ENCODE data around the gene POMT1. TPM values are rescaled to one million over a fixed set of nuclear protein-coding genes. Genes with fewer than 3 reads are reported as not detected.

POMT1 gene
- total RNA-seq, 1 experiment from 2014 or later = 58.0 TPM

DNA sequence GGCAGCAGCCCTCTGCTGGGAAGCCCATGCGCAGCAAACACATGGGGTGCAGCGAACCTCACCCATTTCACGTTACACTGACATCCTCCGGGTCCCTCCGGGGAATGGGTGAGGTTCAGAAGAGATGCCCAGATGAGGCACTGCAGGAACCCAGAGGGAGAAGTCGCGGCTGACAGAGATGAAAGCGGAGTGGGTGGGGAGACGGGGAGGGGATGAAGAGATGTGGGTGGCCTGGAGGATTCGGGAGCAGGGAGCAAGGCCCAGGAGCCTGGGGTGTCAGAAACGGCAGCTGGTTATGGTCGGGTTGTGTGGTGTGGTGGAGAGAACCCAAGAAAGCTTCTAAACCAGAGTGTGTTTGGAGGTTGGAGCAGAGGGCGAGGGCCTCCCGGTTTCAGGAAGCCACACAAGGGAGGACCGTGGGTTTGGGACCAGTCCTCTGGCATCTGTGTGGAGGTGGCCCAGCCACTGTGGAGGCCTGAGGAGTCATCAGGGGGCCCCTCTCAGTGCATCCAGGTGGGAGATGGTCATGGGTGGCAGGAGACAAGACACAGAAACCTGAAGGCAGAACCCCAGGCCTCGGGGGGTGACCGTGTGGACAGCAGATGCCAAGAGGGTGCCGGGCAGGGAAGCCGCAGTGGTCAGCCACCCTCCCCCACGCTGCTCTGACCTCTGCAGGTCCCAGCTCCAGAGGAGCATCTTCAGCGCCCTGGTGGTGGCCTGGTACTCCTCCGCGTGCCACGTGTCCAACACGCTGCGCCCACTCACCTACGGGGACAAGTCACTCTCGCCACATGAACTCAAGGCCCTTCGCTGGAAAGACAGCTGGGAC is 19.8 kb downstream of the POMT1 start:
- no TSS peak for BruUV-seq (replicated peaks)
- Histone ChIP-seq H3K27ac (ENCODE audit: low read length) (no peak overlapping the region), H3K9me3 (ENCODE audit: control insufficient read depth, insufficient read depth, low read depth, low read length) (no peaks in the 10 kb centered on the region), H3K4me3 (ENCODE audit: low read depth in 2 of 2, low read length in 2 of 2) (no peak overlapping the region), H3K27me3 (ENCODE audit: control insufficient read depth, insufficient read depth, low read length) (no peaks in the 10 kb centered on the region), H3K36me3 (ENCODE audit: control insufficient read depth, insufficient read depth, low read length) (no peaks in the 10 kb centered on the region; the same call in 1 of the 2 replicates), H3K4me1 (ENCODE audit: control insufficient read depth, insufficient read depth, low read length) (no peaks in the 10 kb centered on the region)
- TF ChIP-seq TCF7L2 (IDR thresholded peaks at IDR 0.05; ENCODE audit: low read depth, low read length) (no peak), POLR2AphosphoS5 (IDR thresholded peaks at IDR 0.05; ENCODE audit: low read depth, low read length) (no peak), SIN3A (IDR thresholded peaks at IDR 0.05; ENCODE audit: borderline replicate concordance, insufficient read depth, low read depth, low read length) (no peak)
- TF ChIP-seq, protein P1, sequence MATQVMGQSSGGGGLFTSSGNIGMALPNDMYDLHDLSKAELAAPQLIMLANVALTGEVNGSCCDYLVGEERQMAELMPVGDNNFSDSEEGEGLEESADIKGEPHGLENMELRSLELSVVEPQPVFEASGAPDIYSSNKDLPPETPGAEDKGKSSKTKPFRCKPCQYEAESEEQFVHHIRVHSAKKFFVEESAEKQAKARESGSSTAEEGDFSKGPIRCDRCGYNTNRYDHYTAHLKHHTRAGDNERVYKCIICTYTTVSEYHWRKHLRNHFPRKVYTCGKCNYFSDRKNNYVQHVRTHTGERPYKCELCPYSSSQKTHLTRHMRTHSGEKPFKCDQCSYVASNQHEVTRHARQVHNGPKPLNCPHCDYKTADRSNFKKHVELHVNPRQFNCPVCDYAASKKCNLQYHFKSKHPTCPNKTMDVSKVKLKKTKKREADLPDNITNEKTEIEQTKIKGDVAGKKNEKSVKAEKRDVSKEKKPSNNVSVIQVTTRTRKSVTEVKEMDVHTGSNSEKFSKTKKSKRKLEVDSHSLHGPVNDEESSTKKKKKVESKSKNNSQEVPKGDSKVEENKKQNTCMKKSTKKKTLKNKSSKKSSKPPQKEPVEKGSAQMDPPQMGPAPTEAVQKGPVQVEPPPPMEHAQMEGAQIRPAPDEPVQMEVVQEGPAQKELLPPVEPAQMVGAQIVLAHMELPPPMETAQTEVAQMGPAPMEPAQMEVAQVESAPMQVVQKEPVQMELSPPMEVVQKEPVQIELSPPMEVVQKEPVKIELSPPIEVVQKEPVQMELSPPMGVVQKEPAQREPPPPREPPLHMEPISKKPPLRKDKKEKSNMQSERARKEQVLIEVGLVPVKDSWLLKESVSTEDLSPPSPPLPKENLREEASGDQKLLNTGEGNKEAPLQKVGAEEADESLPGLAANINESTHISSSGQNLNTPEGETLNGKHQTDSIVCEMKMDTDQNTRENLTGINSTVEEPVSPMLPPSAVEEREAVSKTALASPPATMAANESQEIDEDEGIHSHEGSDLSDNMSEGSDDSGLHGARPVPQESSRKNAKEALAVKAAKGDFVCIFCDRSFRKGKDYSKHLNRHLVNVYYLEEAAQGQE (IDR thresholded peaks at IDR 0.05; ENCODE audit: insufficient read depth in 1 of 2, low read depth in 2 of 2, low read length in 1 of 2) = no peak
- TF ChIP-seq, protein P2, sequence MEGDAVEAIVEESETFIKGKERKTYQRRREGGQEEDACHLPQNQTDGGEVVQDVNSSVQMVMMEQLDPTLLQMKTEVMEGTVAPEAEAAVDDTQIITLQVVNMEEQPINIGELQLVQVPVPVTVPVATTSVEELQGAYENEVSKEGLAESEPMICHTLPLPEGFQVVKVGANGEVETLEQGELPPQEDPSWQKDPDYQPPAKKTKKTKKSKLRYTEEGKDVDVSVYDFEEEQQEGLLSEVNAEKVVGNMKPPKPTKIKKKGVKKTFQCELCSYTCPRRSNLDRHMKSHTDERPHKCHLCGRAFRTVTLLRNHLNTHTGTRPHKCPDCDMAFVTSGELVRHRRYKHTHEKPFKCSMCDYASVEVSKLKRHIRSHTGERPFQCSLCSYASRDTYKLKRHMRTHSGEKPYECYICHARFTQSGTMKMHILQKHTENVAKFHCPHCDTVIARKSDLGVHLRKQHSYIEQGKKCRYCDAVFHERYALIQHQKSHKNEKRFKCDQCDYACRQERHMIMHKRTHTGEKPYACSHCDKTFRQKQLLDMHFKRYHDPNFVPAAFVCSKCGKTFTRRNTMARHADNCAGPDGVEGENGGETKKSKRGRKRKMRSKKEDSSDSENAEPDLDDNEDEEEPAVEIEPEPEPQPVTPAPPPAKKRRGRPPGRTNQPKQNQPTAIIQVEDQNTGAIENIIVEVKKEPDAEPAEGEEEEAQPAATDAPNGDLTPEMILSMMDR (IDR thresholded peaks at IDR 0.05) = no peak
- ATAC-seq = no peak
- in situ Hi-C loops (cut with HindIII; ENCODE audit: low pct_unique_long_range_greater_than_20kb, low sequenced_read_pairs) = no loop called here
- CTCF ChIA-PET = no interaction called here
- POLR2A ChIA-PET = no interaction called here
- intact Hi-C loops (cut with micrococcal nuclease; ENCODE audit: unreplicated experiment) = no loop called here
- no peak for DNase-seq (ENCODE audit: low read depth, low spot score)

DNA sequence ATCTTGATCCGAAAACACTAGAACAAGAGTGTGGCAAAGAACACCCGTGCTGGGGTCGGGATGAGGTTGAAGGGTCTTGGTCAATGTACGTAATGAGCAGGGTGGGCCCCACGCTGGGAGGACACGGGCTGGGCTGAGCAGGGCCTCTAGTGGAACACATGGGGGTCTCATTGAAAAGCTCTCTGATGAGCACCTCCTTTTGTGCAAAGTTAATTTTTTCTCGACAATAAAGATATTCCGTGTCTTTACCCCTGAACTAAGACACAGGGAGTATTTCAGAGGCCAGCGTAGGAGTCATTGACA is 20.3 kb downstream of the POMT1 start:
- CTCF ChIA-PET = no interaction called here
- Histone ChIP-seq H3K4me3 (ENCODE audit: low read depth in 2 of 2, low read length in 2 of 2) (no peak overlapping the region), H3K4me1 (ENCODE audit: control insufficient read depth, insufficient read depth, low read length) (no peaks in the 10 kb centered on the region), H3K9me3 (ENCODE audit: control insufficient read depth, insufficient read depth, low read depth, low read length) (no peaks in the 10 kb centered on the region), H3K27ac (ENCODE audit: low read length) (no peak overlapping the region), H3K36me3 (ENCODE audit: control insufficient read depth, insufficient read depth, low read length) (no peaks in the 10 kb centered on the region; the same call in 1 of the 2 replicates), H3K27me3 (ENCODE audit: control insufficient read depth, insufficient read depth, low read length) (no peaks in the 10 kb centered on the region)
- no peak for DNase-seq (ENCODE audit: low read depth, low spot score)
- intact Hi-C loops (cut with micrococcal nuclease; ENCODE audit: unreplicated experiment) (no loop called here), in situ Hi-C loops (cut with HindIII; ENCODE audit: low pct_unique_long_range_greater_than_20kb, low sequenced_read_pairs) (no loop called here)
- TF ChIP-seq POLR2AphosphoS5 (IDR thresholded peaks at IDR 0.05; ENCODE audit: low read depth, low read length) (no peak), TCF7L2 (IDR thresholded peaks at IDR 0.05; ENCODE audit: low read depth, low read length) (no peak), SIN3A (IDR thresholded peaks at IDR 0.05; ENCODE audit: borderline replicate concordance, insufficient read depth, low read depth, low read length) (no peak)
- TF ChIP-seq, protein P1 (IDR thresholded peaks at IDR 0.05; ENCODE audit: insufficient read depth in 1 of 2, low read depth in 2 of 2, low read length in 1 of 2) = no peak
- TF ChIP-seq, protein P2 (IDR thresholded peaks at IDR 0.05) = no peak
- no TSS peak for BruUV-seq (replicated peaks)
- no peak for ATAC-seq
- POLR2A ChIA-PET = no interaction called here
